ENCODE results near the gene BIN2.

DNA sequence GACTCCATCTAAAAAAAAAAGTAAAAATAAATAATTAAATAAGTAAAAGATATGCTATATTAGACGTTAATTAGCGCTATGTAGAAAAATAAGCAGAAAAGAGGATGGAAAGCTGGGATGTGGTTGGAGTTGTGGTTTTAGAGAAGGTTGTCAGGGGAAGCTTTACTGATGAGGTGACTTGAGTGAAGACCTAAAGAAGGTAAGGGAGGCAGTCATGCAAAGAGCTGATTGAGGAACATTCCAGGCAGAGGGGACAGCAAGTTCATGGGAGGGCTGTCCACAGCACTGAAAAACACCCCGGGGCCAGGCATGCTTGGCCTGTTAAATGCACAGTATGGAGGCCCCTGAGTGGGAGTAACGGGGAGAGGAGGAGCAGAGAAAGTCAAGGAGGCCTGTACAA lies 69.4 kb downstream of the BIN2 start:
- TF ChIP-seq POLR2AphosphoS5 (IDR thresholded peaks at IDR 0.05; ENCODE audit: borderline replicate concordance, low read depth, low read length) (no peak), EZH2 (IDR thresholded peaks at IDR 0.05) (no peak), FOXP2 (optimal IDR thresholded peaks at IDR 0.05; ENCODE audit: control extremely low read depth, extremely low read length, insufficient read depth) (no peak)
